Muscle layer of colon (tissue), 2 donors: Measurements from ENCODE around the gene CRY1.

Experiments
- H3K27ac ChIP-seq: one replicate; pipeline ENCODE4 v1.7.0; 2013; ENCODE audit warnings: low read depth, mild to moderate bottlenecking, low read length, moderate library complexity
- H3K27me3 ChIP-seq, 2 donors: one replicate each; pipeline ENCODE4 v1.7.0; 2013; ENCODE audit warnings: low read length in 2 of 2, mild to moderate bottlenecking in 2 of 2; ENCODE audit not compliant: insufficient read depth in 2 of 2, control insufficient read depth in 1 of 2
- H3K36me3 ChIP-seq: one replicate; pipeline ENCODE4 v1.7.0; 2013; ENCODE audit warnings: mild to moderate bottlenecking, low read length; ENCODE audit not compliant: insufficient read depth
- H3K4me1 ChIP-seq: one replicate; pipeline ENCODE4 v1.7.0; 2013; ENCODE audit warnings: mild to moderate bottlenecking, low read length; ENCODE audit not compliant: insufficient read depth
- H3K4me3 ChIP-seq, 2 donors: one replicate each; pipeline ENCODE4 v1.7.0; 2013; ENCODE audit warnings: low read length in 2 of 2, low read depth in 1 of 2, mild to moderate bottlenecking in 1 of 2, moderate library complexity in 1 of 2
- H3K9ac ChIP-seq: one replicate; pipeline ENCODE4 v1.7.0; 2013; ENCODE audit warnings: low read length
- H3K9me3 ChIP-seq: one replicate; pipeline ENCODE4 v1.7.0; 2013; ENCODE audit warnings: mild to moderate bottlenecking, low read length
- donor health status: abdominal sarcoma.
- donor health status: Adenocarcinoma of cecum.

Gene CRY1

DNA sequence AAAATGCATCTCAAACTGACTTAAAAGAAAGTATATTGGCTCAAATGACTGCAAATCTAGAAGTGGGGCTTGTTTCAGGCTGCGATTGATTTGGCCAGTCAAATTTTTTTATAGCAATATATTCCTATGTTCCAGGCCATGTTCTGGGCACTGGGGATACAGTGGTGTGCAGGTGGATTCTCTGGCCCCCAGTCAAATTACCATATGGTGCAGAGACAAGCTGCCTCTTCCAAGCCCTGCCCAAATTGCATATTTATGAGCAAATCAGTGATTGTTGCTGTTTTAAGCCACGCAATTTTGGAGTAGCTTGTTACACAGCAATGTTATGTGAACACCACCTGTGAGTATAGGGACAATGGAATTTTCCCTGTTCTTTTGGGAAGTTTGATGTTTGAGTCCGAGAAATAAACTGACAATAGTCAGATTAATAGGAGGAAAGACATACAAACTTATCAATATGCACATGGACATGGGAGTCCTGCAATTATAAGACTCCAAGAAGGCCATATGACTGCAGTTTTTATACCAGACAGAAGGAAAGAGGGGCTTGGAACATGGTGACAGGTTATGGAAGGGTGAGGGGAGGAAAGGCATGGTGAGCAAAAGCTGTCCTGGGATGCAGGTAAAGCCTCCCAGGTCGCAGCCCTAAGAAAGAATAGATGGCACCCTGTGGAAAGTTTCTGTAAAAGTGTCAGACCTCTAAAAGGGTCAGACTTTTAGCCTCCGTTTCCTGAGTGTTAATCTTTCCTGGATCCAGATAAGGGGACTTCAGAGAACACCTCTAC is 13.1 kb upstream of the CRY1 start:
- no peaks in the 10 kb centered on the region for H3K27me3 ChIP-seq
- peaks cover 5% of the 10 kb centered on the region for H3K4me1 ChIP-seq
- H3K4me3 ChIP-seq, result no peak overlapping the region
- no peaks in the 10 kb centered on the region for H3K9me3 ChIP-seq
- H3K36me3 ChIP-seq, result no peaks in the 10 kb centered on the region
- H3K9ac ChIP-seq, result no peak overlapping the region
- H3K27ac ChIP-seq, result no peak overlapping the region

GRCh38 chr12:107105410-107105703 is 12.0 kb upstream of the CRY1 start:
- no peaks in the 10 kb centered on the region for H3K36me3 ChIP-seq
- no peak overlapping the region for H3K9ac ChIP-seq
- H3K4me1 ChIP-seq, result peaks cover 5% of the 10 kb centered on the region
- H3K27ac ChIP-seq, result no peak overlapping the region
- H3K4me3 ChIP-seq, result no peak overlapping the region
- H3K27me3 ChIP-seq, result no peaks in the 10 kb centered on the region
- no peaks in the 10 kb centered on the region for H3K9me3 ChIP-seq

DNA sequence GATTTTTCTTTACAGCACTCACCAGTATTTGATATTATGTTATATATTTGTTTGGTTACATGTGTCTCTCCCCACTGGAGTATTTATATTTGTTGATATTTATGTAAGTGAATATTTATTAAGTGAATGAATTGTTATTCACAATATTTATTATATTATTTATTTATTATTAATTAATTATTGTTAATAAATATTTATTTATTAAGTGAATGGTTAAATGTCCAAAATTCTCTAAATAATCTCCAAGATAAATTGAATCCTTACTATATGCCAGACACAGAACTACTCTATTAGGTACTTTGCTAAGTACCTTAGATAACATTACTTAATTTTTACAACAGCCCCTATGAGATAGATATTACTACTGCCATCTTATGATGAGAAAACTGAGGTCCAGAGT is 10.2 kb upstream of the CRY1 start:
- Histone ChIP-seq H3K27me3 (no peaks in the 10 kb centered on the region), H3K36me3 (no peaks in the 10 kb centered on the region), H3K4me1 (peaks cover 5% of the 10 kb centered on the region), H3K4me3 (no peak overlapping the region), H3K9me3 (no peaks in the 10 kb centered on the region), H3K9ac (no peak overlapping the region), H3K27ac (no peak overlapping the region)

GRCh38 chr12:107103097-107103496 is 9.7 kb upstream of the CRY1 start:
- Histone ChIP-seq H3K36me3 (no peaks in the 10 kb centered on the region), H3K4me3 (no peak overlapping the region), H3K27ac (no peak overlapping the region), H3K27me3 (no peaks in the 10 kb centered on the region), H3K4me1 (peaks cover 5% of the 10 kb centered on the region), H3K9ac (no peak overlapping the region), H3K9me3 (no peaks in the 10 kb centered on the region)

- H3K4me1 ChIP-seq, result peaks cover 5% of the 10 kb centered on the region
- no peak overlapping the region for H3K9ac ChIP-seq
- H3K9me3 ChIP-seq, result no peaks in the 10 kb centered on the region
- H3K36me3 ChIP-seq, result no peaks in the 10 kb centered on the region
- no peak overlapping the region for H3K27ac ChIP-seq
- no peak overlapping the region for H3K4me3 ChIP-seq
- H3K27me3 ChIP-seq, result no peaks in the 10 kb centered on the region
Observed at GRCh38 chr12:107102294-107102693, 8.9 kb upstream of the CRY1 start.

DNA sequence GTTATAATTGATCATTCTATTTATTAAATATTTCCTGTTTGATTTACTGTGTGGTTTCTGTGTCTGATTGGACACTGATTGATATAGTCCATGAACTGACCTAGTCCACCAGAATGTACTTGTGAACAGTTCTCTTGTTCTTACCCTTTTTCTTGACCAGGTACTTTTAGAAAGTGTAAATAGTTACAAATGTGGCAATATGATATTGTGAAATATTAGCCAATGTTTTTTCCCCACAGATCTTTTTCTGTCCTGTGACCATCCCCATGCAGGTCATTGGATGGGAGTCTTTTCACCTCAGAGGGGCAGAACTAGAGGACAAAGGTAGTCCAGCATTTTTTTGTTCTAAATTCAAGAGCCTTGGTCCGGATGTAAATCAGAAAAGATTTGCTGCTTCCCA is 8.3 kb upstream of the CRY1 start:
- Histone ChIP-seq H3K4me1 (peaks cover 5% of the 10 kb centered on the region), H3K27me3 (no peaks in the 10 kb centered on the region), H3K27ac (no peak overlapping the region), H3K9me3 (no peaks in the 10 kb centered on the region), H3K4me3 (no peak overlapping the region), H3K9ac (no peak overlapping the region), H3K36me3 (no peaks in the 10 kb centered on the region)

DNA sequence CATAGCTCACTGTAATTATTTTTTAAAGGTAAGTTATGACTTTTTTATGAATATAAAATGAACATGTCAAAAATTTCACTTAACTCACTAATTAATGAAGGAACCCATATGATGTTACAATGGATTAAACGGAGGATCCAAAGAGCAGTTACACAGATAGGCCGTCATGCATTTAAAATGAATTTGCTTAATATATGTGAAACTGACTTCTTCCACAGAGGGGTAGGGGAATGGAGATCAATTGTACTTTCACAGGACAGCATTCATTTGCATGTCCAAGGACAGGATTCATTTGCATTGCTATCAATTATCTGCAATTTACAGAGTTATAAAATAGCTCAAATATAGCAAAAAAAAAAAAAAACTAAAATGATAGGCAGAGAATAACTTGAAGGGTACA is 6.6 kb upstream of the CRY1 start:
- Histone ChIP-seq H3K9ac (no peak overlapping the region), H3K36me3 (no peaks in the 10 kb centered on the region), H3K4me1 (peaks cover 3% of the 10 kb centered on the region), H3K27me3 (no peaks in the 10 kb centered on the region), H3K4me3 (no peak overlapping the region), H3K9me3 (no peaks in the 10 kb centered on the region), H3K27ac (no peak overlapping the region)

- no peaks in the 10 kb centered on the region for H3K9me3 ChIP-seq
- no peak overlapping the region for H3K4me3 ChIP-seq
- H3K4me1 ChIP-seq, result peaks cover 10% of the 10 kb centered on the region
- no peak overlapping the region for H3K27ac ChIP-seq
- H3K9ac ChIP-seq, result no peak overlapping the region
- no peaks in the 10 kb centered on the region for H3K36me3 ChIP-seq
- no peaks in the 10 kb centered on the region for H3K27me3 ChIP-seq
Observed at GRCh38 chr12:107096571-107096970, 3.2 kb upstream of the CRY1 start.

DNA sequence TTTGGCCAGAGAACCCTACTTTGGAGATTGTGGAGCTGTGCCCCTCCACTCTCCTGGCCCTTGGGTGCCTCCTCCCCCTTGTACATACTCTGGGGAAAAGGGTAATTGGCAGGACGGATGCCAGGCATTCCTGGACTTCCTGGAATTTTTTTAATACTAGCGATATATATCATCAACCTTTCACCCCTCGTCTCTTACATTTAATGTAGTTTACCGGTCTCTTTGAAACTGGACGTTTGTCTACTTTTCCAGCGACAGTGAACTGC is 767 bp upstream of the CRY1 start:
- Histone ChIP-seq H3K4me3 (peak overlapping the region; percentile 74 to 89), H3K9me3 (no peaks in the 10 kb centered on the region), H3K4me1 (peaks cover 15% of the 10 kb centered on the region), H3K27ac (peak overlapping the region; percentile 98), H3K27me3 (no peaks in the 10 kb centered on the region), H3K9ac (peak overlapping the region; percentile 72), H3K36me3 (no peaks in the 10 kb centered on the region)

GRCh38 chr12:107092669-107093416 is 506 bp downstream of the CRY1 start:
- Histone ChIP-seq H3K36me3 (no peaks in the 10 kb centered on the region), H3K27ac (peak overlapping the region; percentile 98), H3K9ac (peak overlapping the region; percentile 66), H3K9me3 (no peaks in the 10 kb centered on the region), H3K4me3 (peak overlapping the region; percentile 74 to 89), H3K4me1 (peaks cover 15% of the 10 kb centered on the region), H3K27me3 (no peaks in the 10 kb centered on the region)

GRCh38 chr12:107091989-107092641 is 1.2 kb downstream of the CRY1 start:
- Histone ChIP-seq H3K27me3 (no peaks in the 10 kb centered on the region), H3K36me3 (no peaks in the 10 kb centered on the region), H3K27ac (peak overlapping the region; percentile 98), H3K9ac (peak overlapping the region; percentile 66), H3K4me3 (peak overlapping the region; percentile 74 to 89), H3K4me1 (peaks cover 15% of the 10 kb centered on the region), H3K9me3 (no peaks in the 10 kb centered on the region)
